Liver (tissue), 3 donors: ENCODE measurements around the gene ALDH3B2.

Experiments
- ATF3 ChIP-seq: IDR thresholded peaks from 2 replicates; pipeline ENCODE4 v1.6.1; 2016; ENCODE audit warnings: antibody characterized with exemption
- CTCF ChIP-seq: fragments of 150-350 bp; IDR thresholded peaks from 2 replicates; pipeline ENCODE4 v1.5.1; 2017; ENCODE audit warnings: improper control_type of control experiment, low read depth, low read length; ENCODE audit not compliant: missing input control
- GABPA ChIP-seq, 2 donors: IDR thresholded peaks in 1 of 2; conservative IDR thresholded peaks in 1 of 2; 2 replicates each; pipeline ENCODE4 v1.6.1; 2016; ENCODE audit warnings: antibody characterized with exemption in 2 of 2, mild to moderate bottlenecking in 1 of 2, moderate library complexity in 1 of 2
- JUND ChIP-seq, 2 donors: IDR thresholded peaks; 2 replicates each; pipeline ENCODE4 v1.6.1; 2016; ENCODE audit warnings: antibody characterized with exemption in 2 of 2
- MAX ChIP-seq: IDR thresholded peaks from 2 replicates; pipeline ENCODE4 v1.6.1; 2016; ENCODE audit warnings: antibody characterized with exemption
- NR2F2 ChIP-seq: IDR thresholded peaks from 2 replicates; pipeline ENCODE4 v1.6.1; 2016; ENCODE audit warnings: antibody characterized with exemption
- RAD21 ChIP-seq, 2 donors: IDR thresholded peaks; 2 replicates each; pipeline ENCODE4 v1.6.1; 2016; ENCODE audit warnings: antibody characterized with exemption in 2 of 2, mild to moderate bottlenecking in 2 of 2
- REST ChIP-seq: IDR thresholded peaks from 2 replicates; pipeline ENCODE4 v1.6.1; 2016; ENCODE audit warnings: antibody characterized with exemption, mild to moderate bottlenecking
- RXRA ChIP-seq, 2 donors: IDR thresholded peaks; 2 replicates each; pipeline ENCODE4 v1.6.1; 2017 to 2018; ENCODE audit warnings: antibody characterized with exemption in 2 of 2, mild to moderate bottlenecking in 1 of 2
- TAF1 ChIP-seq: conservative IDR thresholded peaks from 2 replicates; pipeline ENCODE4 v1.6.1; 2016; ENCODE audit warnings: antibody characterized with exemption, mild to moderate bottlenecking
- YY1 ChIP-seq: IDR thresholded peaks from 2 replicates; pipeline ENCODE4 v1.6.1; 2016; ENCODE audit warnings: antibody characterized with exemption, mild to moderate bottlenecking
- ZBTB33 ChIP-seq: IDR thresholded peaks from 2 replicates; pipeline ENCODE4 v1.6.1; 2016; ENCODE audit warnings: antibody characterized with exemption
- donor health status: healthy.
- donor health status: healthy.

- TF ChIP-seq GABPA (IDR thresholded peaks at IDR 0.05 in 1 of 2, conservative IDR thresholded peaks at IDR 0.05 in 1 of 2), result no peak
- TF ChIP-seq TAF1, result no peak
- TF ChIP-seq CTCF, result no peak
- TF ChIP-seq MAX, result no peak
- no peak for TF ChIP-seq YY1
- no peak for TF ChIP-seq ZBTB33
- TF ChIP-seq RAD21 (IDR thresholded peaks at IDR 0.05), result no peak
- no peak for TF ChIP-seq ATF3
- no peak for TF ChIP-seq RXRA (IDR thresholded peaks at IDR 0.05)
- no peak for TF ChIP-seq NR2F2
- TF ChIP-seq REST, result no peak
- no peak for TF ChIP-seq JUND (IDR thresholded peaks at IDR 0.05)
These were observed 14.8 kb upstream of the ALDH3B2 start for GRCh38 chr11:67689178-67689577.
